ENCODE results near the gene ANKRD55.

- no peak for TF ChIP-seq CTCF (IDR thresholded peaks at IDR 0.05)
- no peak for TF ChIP-seq EZH2phosphoT487 (IDR thresholded peaks at IDR 0.05)
- TF ChIP-seq EZH2 (IDR thresholded peaks at IDR 0.05): no peak
These were observed 40.3 kb upstream of the ANKRD55 start for GRCh38 chr5:56273376-56273955.

All from neural progenitor cell (in vitro differentiated cells).